ENCODE data around the gene PEDS1.
"Not testable (repeated sequence)": the region's sequence is repeated elsewhere in the genome, so short reads cannot be mapped to it uniquely, and the experiment has no call there.

The PEDS1 gene

GRCh38 chr20:50153500-50154377 lies at the start of gene PEDS1:
TSS of gene PEDS1 (minus strand) at chr20:50153723. CDS start at chr20:50153637, 86 bp downstream.
- peak; percentile 99 for DNase-seq (ENCODE audit: low spot score)

GRCh38 chr20:50202677-50203076 lies 49.2 kb upstream of the PEDS1 start:
- no peak for DNase-seq (ENCODE audit: low spot score)

GRCh38 chr20:50201710-50202109 lies 48.2 kb upstream of the PEDS1 start:
- DNase-seq (ENCODE audit: low spot score) = not testable (repeated sequence)

- DNase-seq (ENCODE audit: low spot score) = peak; percentile 24
Observed at GRCh38 chr20:50200482-50201104, 47.1 kb upstream of the PEDS1 start.

- DNase-seq (ENCODE audit: low spot score) = no peak
Observed at GRCh38 chr20:50199703-50200102, 46.2 kb upstream of the PEDS1 start.

- no peak for DNase-seq (ENCODE audit: low spot score)
Observed at GRCh38 chr20:50198716-50199115, 45.2 kb upstream of the PEDS1 start.

- DNase-seq (ENCODE audit: low spot score) = peak; percentile 34
Observed at GRCh38 chr20:50198180-50198666, 44.7 kb upstream of the PEDS1 start.

GRCh38 chr20:50197463-50198179 lies 44.1 kb upstream of the PEDS1 start:
- DNase-seq (ENCODE audit: low spot score) = no peak

- no peak for DNase-seq (ENCODE audit: low spot score)
Observed at GRCh38 chr20:50196896-50197295, 43.4 kb upstream of the PEDS1 start.

- DNase-seq (ENCODE audit: low spot score) = no peak
Observed at GRCh38 chr20:50196248-50196647, 42.7 kb upstream of the PEDS1 start.

- no peak for DNase-seq (ENCODE audit: low spot score)
Observed at GRCh38 chr20:50195524-50196120, 42.1 kb upstream of the PEDS1 start.

GRCh38 chr20:50194831-50195523 lies 41.5 kb upstream of the PEDS1 start:
- peak; percentile 14 for DNase-seq (ENCODE audit: low spot score)

- peak; percentile 10 for DNase-seq (ENCODE audit: low spot score)
Observed at GRCh38 chr20:50194422-50194830, 40.9 kb upstream of the PEDS1 start.

GRCh38 chr20:50193836-50194421 lies 40.4 kb upstream of the PEDS1 start:
- DNase-seq (ENCODE audit: low spot score) = peak; percentile 27

- peak; percentile 24 for DNase-seq (ENCODE audit: low spot score)
Observed at GRCh38 chr20:50193199-50193835, 39.8 kb upstream of the PEDS1 start.

- peak; percentile 81 for DNase-seq (ENCODE audit: low spot score)
Observed at GRCh38 chr20:50192364-50193198, 39.1 kb upstream of the PEDS1 start.

GRCh38 chr20:50191544-50192363 lies 38.2 kb upstream of the PEDS1 start:
- peak; percentile 79 for DNase-seq (ENCODE audit: low spot score)

GRCh38 chr20:50191065-50191543 lies 37.6 kb upstream of the PEDS1 start:
- DNase-seq (ENCODE audit: low spot score) = no peak
